GM23338 (cell line): ENCODE data around the gene PRKAR1A. TPM values are rescaled to one million over a fixed set of nuclear protein-coding genes. Genes with fewer than 3 reads are reported as not detected.

Experiments used
- ATAC-seq: fragments of 200-7000 bp; cut with Tn5 transposase; 3 replicates; pipeline ENCODE4 v1.9.1; 2020
- DNase-seq: peaks from one replicate; pipeline ENCODE4 v3.0.0-alpha.2; 2015; ENCODE audit warnings: low spot score
- H2AFZ ChIP-seq: fragments of 200-600 bp; sonication (generic); 2 replicates; pipeline ENCODE4 v1.8.0; 2016; ENCODE audit warnings: antibody characterized with exemption, mild to moderate bottlenecking, moderate library complexity
- H3F3A ChIP-seq: fragments of 200-600 bp; sonication (generic); replicated peaks from 2 replicates; pipeline ENCODE4 v1.8.0; 2017; ENCODE audit warnings: antibody characterized with exemption, mixed run types, low read depth
- H3K27ac ChIP-seq: fragments of 200-600 bp; sonication (generic); 2 replicates; pipeline ENCODE4 v1.6.1; 2016; ENCODE audit warnings: low read depth
- H3K27me3 ChIP-seq: fragments of 200-600 bp; sonication (generic); 2 replicates; pipeline ENCODE4 v1.8.0; 2016; ENCODE audit warnings: mild to moderate bottlenecking, mixed run types, moderate library complexity; ENCODE audit not compliant: insufficient read depth
- H3K36me3 ChIP-seq: fragments of 200-600 bp; sonication (generic); 2 replicates; pipeline ENCODE4 v1.8.0; 2016; ENCODE audit warnings: mild to moderate bottlenecking; ENCODE audit not compliant: insufficient read depth
- H3K4me1 ChIP-seq: fragments of 200-600 bp; sonication (generic); 2 replicates; pipeline ENCODE4 v1.8.0; 2016; ENCODE audit warnings: mild to moderate bottlenecking, moderate library complexity; ENCODE audit not compliant: insufficient read depth
- H3K4me2 ChIP-seq: fragments of 200-600 bp; sonication (generic); 2 replicates; pipeline ENCODE4 v1.7.1; 2017; ENCODE audit warnings: mixed run types
- H3K4me3 ChIP-seq: fragments of 200-600 bp; sonication (generic); 2 replicates; pipeline ENCODE4 v1.6.1; 2016; ENCODE audit warnings: mixed run types
- H3K79me2 ChIP-seq: fragments of 200-600 bp; sonication (generic); replicated peaks from 2 replicates; pipeline ENCODE4 v1.8.0; 2017; ENCODE audit warnings: mild to moderate bottlenecking; ENCODE audit not compliant: insufficient read depth
- H3K9me2 ChIP-seq: fragments of 200-600 bp; sonication (generic); 2 replicates; pipeline ENCODE4 v1.8.0; 2017; ENCODE audit not compliant: insufficient read depth
- H4K20me1 ChIP-seq: fragments of 200-600 bp; sonication (generic); replicated peaks from 2 replicates; pipeline ENCODE4 v1.8.0; 2017; ENCODE audit warnings: mild to moderate bottlenecking; ENCODE audit not compliant: insufficient read depth
- H3K27ac Mint-ChIP-seq: 2 replicates; pipeline ENCODE4 v1.8.0; 2020; ENCODE audit warnings: inconsistent platforms, mild to moderate bottlenecking, moderate library complexity, mixed read lengths
- H3K27me3 Mint-ChIP-seq: 3 replicates; pipeline ENCODE4 v1.8.0; 2022; ENCODE audit warnings: low read depth, mild to moderate bottlenecking, moderate library complexity, mixed read lengths, inconsistent platforms; ENCODE audit not compliant: insufficient read depth, poor library complexity
- H3K36me3 Mint-ChIP-seq: 3 replicates; pipeline ENCODE4 v1.8.0; 2021; ENCODE audit warnings: low read depth, mild to moderate bottlenecking, inconsistent platforms, moderate library complexity, mixed read lengths
- H3K4me1 Mint-ChIP-seq: 3 replicates; pipeline ENCODE4 v1.8.0; 2020; ENCODE audit warnings: mild to moderate bottlenecking, inconsistent platforms, mixed read lengths
- H3K4me3 Mint-ChIP-seq: 3 replicates; pipeline ENCODE4 v1.8.0; 2021; ENCODE audit warnings: moderate library complexity, mild to moderate bottlenecking, inconsistent platforms, mixed read lengths
- H3K9me3 Mint-ChIP-seq: 3 replicates; pipeline ENCODE4 v1.8.0; 2020; ENCODE audit warnings: moderate library complexity, mild to moderate bottlenecking, inconsistent platforms, mixed read lengths
- JUNB ChIP-seq: IDR thresholded peaks from one replicate; pipeline ENCODE4 v1.6.1; 2016; ENCODE audit warnings: antibody characterized with exemption; ENCODE audit not compliant: unreplicated experiment
- STAT1 ChIP-seq: IDR thresholded peaks from one replicate; pipeline ENCODE4 v1.6.1; 2016; ENCODE audit warnings: antibody characterized with exemption; ENCODE audit not compliant: unreplicated experiment
- polyA plus RNA-seq: library from polyadenylated mRNA; unstranded; fragments of >200 nt; fragmentation: Nextera tagmentation; extraction: Ambion mirVana; gene quantifications from 2 replicates; pipeline ENCODE4 v1.2.1, GENCODE V29; 2016
- total RNA-seq: library from RNA; depleted of rRNA; stranded (reverse); fragments of >200 nt; shearing (Covaris generic); gene quantifications from 2 replicates; pipeline ENCODE4 v1.2.3, GENCODE V29; 2014
- TF ChIP-seq, protein P1 (sequence below): fragments of 250-450 bp; sonication (Bioruptor Pico); IDR thresholded peaks from 2 replicates; pipeline ENCODE4 v1.5.0; 2020; ENCODE audit warnings: mild to moderate bottlenecking, moderate library complexity
- TF ChIP-seq, protein P2 (sequence below): IDR thresholded peaks from one replicate; pipeline ENCODE4 v1.6.1; 2018; ENCODE audit warnings: antibody characterized with exemption; ENCODE audit not compliant: unreplicated experiment

Gene PRKAR1A
- total and polyA plus RNA-seq, 2 experiments from 2014 or later, result 90.1 to 100 TPM

DNA sequence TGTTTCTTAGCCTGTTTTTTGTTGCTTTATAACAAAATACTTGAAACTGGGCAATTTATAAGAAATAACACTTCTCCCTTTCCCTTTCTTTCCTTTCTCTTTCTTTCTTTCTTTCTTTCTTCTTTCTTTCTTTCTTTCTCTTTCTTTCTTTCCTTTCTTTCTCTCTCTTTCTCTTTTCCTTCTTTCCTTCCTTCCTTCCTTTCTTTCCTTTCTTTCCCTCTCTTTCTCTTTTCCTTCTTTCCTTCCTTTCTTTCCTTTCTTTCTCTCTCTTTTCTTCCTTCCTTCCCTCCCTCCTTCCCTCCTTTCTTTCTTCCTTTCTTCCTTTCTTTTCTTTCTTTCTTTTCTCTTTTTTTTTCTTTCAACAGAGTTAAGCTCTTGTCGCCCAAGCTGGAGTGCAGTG lies 61.1 kb downstream of the PRKAR1A start (continued):
- TF ChIP-seq, protein P1, sequence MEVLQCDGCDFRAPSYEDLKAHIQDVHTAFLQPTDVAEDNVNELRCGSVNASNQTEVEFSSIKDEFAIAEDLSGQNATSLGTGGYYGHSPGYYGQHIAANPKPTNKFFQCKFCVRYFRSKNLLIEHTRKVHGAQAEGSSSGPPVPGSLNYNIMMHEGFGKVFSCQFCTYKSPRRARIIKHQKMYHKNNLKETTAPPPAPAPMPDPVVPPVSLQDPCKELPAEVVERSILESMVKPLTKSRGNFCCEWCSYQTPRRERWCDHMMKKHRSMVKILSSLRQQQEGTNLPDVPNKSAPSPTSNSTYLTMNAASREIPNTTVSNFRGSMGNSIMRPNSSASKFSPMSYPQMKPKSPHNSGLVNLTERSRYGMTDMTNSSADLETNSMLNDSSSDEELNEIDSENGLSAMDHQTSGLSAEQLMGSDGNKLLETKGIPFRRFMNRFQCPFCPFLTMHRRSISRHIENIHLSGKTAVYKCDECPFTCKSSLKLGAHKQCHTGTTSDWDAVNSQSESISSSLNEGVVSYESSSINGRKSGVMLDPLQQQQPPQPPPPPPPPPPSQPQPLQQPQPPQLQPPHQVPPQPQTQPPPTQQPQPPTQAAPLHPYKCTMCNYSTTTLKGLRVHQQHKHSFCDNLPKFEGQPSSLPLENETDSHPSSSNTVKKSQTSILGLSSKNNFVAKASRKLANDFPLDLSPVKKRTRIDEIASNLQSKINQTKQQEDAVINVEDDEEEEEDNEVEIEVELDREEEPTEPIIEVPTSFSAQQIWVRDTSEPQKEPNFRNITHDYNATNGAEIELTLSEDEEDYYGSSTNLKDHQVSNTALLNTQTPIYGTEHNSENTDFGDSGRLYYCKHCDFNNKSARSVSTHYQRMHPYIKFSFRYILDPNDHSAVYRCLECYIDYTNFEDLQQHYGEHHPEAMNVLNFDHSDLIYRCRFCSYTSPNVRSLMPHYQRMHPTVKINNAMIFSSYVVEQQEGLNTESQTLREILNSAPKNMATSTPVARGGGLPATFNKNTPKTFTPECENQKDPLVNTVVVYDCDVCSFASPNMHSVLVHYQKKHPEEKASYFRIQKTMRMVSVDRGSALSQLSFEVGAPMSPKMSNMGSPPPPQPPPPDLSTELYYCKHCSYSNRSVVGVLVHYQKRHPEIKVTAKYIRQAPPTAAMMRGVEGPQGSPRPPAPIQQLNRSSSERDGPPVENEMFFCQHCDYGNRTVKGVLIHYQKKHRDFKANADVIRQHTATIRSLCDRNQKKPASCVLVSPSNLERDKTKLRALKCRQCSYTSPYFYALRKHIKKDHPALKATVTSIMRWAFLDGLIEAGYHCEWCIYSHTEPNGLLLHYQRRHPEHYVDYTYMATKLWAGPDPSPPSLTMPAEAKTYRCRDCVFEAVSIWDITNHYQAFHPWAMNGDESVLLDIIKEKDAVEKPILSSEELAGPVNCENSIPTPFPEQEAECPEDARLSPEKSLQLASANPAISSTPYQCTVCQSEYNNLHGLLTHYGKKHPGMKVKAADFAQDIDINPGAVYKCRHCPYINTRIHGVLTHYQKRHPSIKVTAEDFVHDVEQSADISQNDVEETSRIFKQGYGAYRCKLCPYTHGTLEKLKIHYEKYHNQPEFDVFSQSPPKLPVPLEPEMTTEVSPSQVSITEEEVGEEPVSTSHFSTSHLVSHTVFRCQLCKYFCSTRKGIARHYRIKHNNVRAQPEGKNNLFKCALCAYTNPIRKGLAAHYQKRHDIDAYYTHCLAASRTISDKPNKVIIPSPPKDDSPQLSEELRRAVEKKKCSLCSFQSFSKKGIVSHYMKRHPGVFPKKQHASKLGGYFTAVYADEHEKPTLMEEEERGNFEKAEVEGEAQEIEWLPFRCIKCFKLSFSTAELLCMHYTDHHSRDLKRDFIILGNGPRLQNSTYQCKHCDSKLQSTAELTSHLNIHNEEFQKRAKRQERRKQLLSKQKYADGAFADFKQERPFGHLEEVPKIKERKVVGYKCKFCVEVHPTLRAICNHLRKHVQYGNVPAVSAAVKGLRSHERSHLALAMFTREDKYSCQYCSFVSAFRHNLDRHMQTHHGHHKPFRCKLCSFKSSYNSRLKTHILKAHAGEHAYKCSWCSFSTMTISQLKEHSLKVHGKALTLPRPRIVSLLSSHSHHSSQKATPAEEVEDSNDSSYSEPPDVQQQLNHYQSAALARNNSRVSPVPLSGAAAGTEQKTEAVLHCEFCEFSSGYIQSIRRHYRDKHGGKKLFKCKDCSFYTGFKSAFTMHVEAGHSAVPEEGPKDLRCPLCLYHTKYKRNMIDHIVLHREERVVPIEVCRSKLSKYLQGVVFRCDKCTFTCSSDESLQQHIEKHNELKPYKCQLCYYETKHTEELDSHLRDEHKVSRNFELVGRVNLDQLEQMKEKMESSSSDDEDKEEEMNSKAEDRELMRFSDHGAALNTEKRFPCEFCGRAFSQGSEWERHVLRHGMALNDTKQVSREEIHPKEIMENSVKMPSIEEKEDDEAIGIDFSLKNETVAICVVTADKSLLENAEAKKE (CRISPR knock-in tag), result no peak

DNA sequence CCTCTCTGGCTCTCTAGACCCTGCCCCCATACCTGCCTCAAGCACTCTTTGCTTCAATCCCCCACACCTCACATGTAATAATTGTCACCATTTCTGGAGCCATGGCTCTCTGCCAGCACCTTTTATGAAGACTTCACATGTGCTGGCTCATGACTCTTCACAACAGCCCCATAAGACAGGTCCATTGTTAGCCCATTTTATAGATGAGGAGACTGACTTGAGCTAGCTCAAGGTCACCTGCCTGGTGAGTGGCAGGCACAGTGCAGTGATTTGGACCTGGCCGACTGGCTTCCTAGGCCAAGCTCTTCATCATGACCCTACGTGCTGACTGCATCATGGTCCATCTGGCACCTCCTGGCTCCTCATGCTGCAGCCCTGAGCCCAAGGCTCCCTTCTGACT lies 63.9 kb downstream of the PRKAR1A start:
- H3K27ac Mint-ChIP-seq, result no peak overlapping the region
- no peak for DNase-seq

More for the DNA sequence above, 63.9 kb downstream of the PRKAR1A start:
- Histone ChIP-seq H3K4me1 (no peaks in the 10 kb centered on the region), H3K27ac (no peak overlapping the region), H3F3A (no peaks in the 10 kb centered on the region), H3K79me2 (no peaks in the 10 kb centered on the region), H3K4me2 (no peak overlapping the region), H3K9me2 (0 out of 2 replicates have a peak, but pooled peaks cover 7% of the 10 kb centered on the region), H4K20me1 (no peaks in the 10 kb centered on the region; the same call in none of the 2 replicates), H3K4me3 (no peak overlapping the region), H2AFZ (no peak overlapping the region), H3K36me3 (no peaks in the 10 kb centered on the region), H3K27me3 (no peaks in the 10 kb centered on the region)
- no peak for ATAC-seq
- Mint-ChIP-seq H3K27me3 (no peaks in the 10 kb centered on the region), H3K4me3 (no peak overlapping the region), H3K9me3 (no peaks in the 10 kb centered on the region; the same call in 2 of the 3 replicates), H3K36me3 (no peaks in the 10 kb centered on the region), H3K4me1 (no peaks in the 10 kb centered on the region)
- no peak for TF ChIP-seq JUNB
- TF ChIP-seq, protein P2, sequence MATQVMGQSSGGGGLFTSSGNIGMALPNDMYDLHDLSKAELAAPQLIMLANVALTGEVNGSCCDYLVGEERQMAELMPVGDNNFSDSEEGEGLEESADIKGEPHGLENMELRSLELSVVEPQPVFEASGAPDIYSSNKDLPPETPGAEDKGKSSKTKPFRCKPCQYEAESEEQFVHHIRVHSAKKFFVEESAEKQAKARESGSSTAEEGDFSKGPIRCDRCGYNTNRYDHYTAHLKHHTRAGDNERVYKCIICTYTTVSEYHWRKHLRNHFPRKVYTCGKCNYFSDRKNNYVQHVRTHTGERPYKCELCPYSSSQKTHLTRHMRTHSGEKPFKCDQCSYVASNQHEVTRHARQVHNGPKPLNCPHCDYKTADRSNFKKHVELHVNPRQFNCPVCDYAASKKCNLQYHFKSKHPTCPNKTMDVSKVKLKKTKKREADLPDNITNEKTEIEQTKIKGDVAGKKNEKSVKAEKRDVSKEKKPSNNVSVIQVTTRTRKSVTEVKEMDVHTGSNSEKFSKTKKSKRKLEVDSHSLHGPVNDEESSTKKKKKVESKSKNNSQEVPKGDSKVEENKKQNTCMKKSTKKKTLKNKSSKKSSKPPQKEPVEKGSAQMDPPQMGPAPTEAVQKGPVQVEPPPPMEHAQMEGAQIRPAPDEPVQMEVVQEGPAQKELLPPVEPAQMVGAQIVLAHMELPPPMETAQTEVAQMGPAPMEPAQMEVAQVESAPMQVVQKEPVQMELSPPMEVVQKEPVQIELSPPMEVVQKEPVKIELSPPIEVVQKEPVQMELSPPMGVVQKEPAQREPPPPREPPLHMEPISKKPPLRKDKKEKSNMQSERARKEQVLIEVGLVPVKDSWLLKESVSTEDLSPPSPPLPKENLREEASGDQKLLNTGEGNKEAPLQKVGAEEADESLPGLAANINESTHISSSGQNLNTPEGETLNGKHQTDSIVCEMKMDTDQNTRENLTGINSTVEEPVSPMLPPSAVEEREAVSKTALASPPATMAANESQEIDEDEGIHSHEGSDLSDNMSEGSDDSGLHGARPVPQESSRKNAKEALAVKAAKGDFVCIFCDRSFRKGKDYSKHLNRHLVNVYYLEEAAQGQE, result no peak
- no peak for TF ChIP-seq STAT1
